IPS-18c (cell line): Measurements from ENCODE around the gene PCSK4.

ENCODE experiments used
- H3K4me3 ChIP-seq: 2 replicates; pipeline ENCODE4 v1.7.0; 2013; ENCODE audit warnings: low read depth, mild to moderate bottlenecking, low read length, moderate library complexity; ENCODE audit not compliant: insufficient read depth
- H3K9me3 ChIP-seq: one replicate; pipeline ENCODE4 v1.6.1; 2013; ENCODE audit warnings: mild to moderate bottlenecking, low read length, moderate library complexity; ENCODE audit not compliant: control insufficient read depth, insufficient read depth

PCSK4 gene

GRCh38 chr19:1495799-1496713 is 5.9 kb upstream of the PCSK4 start:
- Histone ChIP-seq H3K4me3 (no peak overlapping the region), H3K9me3 (peaks cover 4% of the 10 kb centered on the region)

DNA sequence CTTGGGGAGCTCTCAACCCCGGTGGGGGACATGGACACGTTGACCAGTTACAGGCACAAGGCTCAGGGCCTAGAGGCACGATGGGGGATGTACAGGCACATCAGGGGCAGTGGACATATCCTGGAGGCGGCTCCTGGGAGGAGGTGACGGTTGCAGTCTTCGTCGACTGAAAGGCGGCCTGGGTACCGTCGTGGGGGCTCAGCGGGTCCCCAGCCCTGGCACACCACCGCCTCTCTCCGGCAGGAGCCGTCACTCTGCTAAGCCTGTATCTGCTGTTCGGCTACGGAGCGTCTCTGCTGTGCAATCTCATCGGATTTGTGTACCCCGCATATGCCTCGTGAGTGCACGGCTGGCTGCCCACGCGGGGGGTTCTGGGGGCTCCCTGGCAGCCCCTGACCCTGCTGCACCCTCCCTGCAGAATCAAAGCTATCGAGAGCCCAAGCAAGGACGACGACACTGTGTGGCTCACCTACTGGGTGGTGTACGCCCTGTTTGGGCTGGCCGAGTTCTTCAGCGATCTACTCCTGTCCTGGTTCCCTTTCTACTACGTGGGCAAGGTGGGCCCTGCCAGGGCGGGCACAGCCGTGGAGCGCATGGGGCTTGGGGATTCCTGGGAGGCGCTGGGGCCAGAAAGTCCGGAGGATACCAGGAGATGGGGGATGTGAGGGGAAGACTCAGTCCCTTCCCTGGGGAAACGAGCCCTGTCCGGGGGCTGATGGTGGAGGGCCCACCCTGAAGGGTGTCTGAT is 5.1 kb upstream of the PCSK4 start:
- Histone ChIP-seq H3K9me3 (peaks cover 4% of the 10 kb centered on the region), H3K4me3 (no peak overlapping the region)

DNA sequence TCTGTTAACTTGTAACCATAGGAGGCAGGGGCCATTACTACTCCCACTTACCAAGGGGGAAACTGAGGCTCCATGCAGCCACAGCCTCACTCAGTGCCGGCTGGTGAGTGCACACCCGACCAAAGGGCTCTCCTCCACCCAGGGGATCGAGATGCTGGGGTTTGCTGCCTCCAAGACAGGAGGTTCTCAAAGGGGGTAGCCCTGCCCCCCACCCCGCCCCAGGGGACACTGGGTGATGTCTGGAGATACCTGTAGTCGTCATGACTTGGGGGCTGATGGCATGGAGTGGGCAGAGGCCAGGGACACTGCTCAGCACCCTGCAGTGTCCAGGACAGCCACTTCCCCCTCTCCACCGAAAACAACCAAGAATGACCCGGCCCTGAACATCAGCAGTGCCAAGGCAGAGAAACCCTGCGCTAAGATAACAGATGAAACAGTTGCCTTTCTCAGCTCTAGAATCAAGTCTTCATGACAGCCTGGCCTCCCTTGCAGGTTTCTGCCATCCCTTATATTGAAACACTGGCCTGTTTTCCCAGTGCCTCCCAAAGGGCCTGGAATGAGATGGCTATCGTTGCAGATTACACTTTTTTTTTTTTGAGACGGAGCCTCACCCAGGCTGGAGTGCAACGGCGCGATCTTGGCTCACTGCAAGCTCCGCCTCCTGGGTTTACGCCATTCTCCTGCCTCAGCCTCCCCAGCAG is 4.1 kb upstream of the PCSK4 start:
- no peaks in the 10 kb centered on the region for H3K9me3 ChIP-seq
- H3K4me3 ChIP-seq: no peak overlapping the region

GRCh38 chr19:1492474-1493006 is 2.4 kb upstream of the PCSK4 start:
- no peaks in the 10 kb centered on the region for H3K9me3 ChIP-seq
- no peak overlapping the region for H3K4me3 ChIP-seq

DNA sequence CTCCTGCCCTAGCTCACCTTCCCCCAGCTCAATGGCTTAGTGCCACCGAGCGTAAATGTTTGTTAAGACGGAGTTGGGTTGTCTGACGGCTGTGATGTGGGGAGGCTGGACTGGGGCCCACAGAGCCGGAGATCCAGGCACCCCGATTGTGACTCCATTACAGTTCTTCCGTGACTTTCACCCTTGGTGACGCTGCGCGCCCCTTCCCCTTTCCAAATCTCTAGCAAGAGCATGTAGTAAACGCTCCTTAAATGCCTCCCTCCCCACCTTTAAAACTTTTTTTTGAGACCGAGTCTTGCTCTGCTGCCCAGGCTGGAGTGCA is 1.7 kb upstream of the PCSK4 start:
- Histone ChIP-seq H3K4me3 (peak overlapping the region; percentile 81), H3K9me3 (no peaks in the 10 kb centered on the region)

- H3K9me3 ChIP-seq: no peaks in the 10 kb centered on the region
- peak within 1 kb of the TSS; percentile 85 for H3K4me3 ChIP-seq
Observed at GRCh38 chr19:1491114-1491848, 1.1 kb upstream of the PCSK4 start, which contains the start of gene REEP6. TSS of gene REEP6 (plus strand) at chr19:1491181. CDS start at chr19:1491270, 89 bp downstream.

DNA sequence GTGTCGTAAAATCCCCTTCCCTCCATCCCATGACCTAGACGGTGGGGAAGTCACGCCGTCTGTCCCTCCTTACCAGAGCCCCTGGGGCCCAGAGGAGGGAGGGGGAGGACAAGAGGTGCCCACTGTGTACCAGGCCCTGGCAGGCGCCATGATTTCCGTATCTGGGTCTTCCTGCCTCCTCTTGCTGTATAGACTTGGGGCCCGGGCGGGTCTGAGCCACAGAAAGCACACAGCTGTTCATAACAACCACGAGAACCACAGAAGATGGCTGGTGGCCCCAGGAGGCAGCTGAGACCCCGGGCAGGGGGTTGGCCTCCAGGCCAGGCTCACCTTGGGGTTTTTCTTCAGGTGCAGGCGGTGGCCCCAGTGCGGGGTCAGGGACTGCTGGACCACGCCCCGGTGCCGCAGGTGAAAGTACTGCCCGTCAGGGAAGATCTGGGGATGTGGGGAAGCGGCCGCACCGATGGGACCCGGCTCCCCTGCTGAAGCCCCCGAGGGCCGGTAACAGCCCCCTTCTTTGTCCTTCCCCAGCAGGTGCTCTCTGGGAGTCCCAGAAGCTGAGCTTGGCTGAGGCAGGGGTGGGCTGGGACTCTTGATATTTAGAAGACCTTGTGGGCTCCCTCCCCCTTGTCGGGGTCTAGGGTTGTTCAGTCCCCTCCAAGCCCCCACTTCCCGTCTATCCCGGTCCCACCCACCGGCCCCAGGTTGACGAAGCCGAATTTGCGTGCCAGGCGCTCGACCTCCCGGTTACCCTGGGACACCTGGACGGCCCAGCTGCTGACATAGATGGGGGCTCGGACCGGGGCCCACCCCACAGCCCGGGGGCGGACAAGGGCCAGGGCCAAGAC is 463 bp downstream of the PCSK4 start:
- peak overlapping the region; percentile 85 for H3K4me3 ChIP-seq
- no peaks in the 10 kb centered on the region for H3K9me3 ChIP-seq

- Histone ChIP-seq H3K4me3 (no peak overlapping the region), H3K9me3 (no peaks in the 10 kb centered on the region)
Observed at GRCh38 chr19:1488282-1488601, 1.9 kb downstream of the PCSK4 start.

DNA sequence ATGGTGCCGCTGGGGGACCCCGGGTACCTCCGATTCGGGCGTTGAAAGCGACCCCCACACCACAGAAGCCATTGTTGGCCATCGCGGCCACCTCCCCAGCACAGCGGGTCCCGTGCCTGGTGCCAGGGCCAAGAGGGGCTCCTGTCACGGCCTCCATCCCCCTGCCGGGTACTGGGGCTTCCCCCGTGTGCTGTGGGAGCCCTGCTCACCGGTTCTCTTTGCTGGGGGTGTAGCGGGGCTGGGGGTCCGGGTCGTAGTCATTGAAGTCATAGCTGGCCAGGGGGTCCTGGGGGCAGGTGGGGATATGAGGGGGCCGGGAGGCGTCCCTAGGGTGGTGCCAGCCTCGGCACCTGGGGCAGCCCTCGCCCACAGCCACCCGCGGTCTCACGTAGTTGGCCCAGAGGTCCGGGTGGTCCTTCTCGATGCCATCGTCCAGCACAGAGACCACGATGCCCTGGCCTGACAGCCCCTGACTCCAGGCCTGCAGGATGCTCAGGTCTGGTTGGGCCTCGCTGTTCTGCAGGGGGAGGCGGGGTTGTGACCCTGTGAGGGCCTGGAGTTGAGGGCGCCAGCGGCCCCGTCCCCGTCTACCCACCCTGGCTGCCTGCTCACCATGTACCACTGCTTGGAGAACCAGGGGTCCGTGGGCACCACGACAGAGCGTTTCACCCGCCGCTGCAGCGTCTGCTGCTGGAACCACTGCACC is 2.4 kb downstream of the PCSK4 start:
- no peak overlapping the region for H3K4me3 ChIP-seq
- H3K9me3 ChIP-seq: no peaks in the 10 kb centered on the region

DNA sequence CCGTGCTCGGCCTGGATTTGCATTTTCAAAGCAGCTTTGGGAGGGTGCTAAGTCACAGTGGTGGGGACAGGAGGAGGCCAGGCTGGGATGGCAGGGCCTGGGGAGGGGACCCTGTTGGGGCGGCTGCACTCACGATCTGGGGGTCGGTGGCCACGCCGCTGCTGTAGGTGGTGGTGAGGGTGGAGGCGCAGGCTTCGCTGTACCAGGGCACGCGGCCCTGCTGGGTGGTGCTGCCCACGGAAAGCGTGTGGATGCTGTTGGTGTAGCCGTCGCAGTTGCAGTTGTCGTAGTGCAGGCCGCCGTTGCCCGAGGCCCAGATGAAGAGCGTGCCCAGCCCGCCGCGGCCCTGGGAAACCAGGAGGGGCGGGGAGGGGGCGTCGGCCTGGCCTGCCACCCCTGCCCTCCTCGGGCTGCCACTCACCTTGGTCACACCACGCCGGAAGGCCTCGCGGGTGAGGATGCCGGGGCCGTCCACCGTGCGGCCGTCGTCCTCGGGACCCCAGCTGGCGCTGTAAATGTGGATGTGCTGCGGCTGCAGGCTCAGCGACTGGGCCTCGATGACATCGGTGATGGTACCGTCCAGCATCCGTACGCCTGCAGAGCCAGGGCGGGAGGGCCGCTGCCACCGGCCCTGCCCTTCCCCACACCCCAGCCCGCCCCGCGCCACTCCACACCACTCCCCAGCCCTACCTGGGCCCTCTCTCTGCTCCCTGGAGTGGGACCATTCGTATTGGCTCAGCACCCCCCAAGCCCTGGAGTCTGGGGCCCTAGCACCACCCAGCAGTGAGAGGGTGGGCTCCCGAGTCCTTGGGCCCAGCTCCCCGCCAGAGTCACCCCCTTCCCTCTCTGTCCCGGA is 3.2 kb downstream of the PCSK4 start:
- H3K4me3 ChIP-seq: no peak overlapping the region
- no peaks in the 10 kb centered on the region for H3K9me3 ChIP-seq

DNA sequence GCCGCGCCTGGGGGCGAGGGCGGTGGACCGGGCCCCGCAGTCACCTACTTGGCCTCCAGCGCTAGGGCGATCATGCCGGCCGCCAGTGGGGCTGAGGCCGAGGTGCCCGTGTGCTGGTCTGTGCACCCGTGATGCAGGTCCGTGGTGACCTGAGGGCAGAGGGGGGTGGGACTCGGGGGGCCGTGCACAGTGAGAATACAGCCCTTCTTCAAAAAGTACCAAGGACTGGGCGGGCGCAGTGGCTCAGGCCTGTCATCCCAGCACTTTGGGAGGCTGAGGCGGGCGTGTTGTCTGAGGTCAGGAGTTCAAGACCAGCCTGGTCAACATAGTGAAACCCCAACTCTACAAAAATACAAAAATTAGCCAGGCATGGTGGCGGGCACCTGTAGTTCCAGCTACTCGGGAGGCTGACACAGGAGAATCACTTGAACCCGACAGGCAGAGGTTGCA is 6.1 kb downstream of the PCSK4 start:
- no peaks in the 10 kb centered on the region for H3K9me3 ChIP-seq

GRCh38 chr19:1483131-1483978 is 6.8 kb downstream of the PCSK4 start:
- H3K9me3 ChIP-seq: no peaks in the 10 kb centered on the region
- no peak overlapping the region for H3K4me3 ChIP-seq

More for the DNA sequence above, 6.1 kb downstream of the PCSK4 start:
- no peak overlapping the region for H3K4me3 ChIP-seq

DNA sequence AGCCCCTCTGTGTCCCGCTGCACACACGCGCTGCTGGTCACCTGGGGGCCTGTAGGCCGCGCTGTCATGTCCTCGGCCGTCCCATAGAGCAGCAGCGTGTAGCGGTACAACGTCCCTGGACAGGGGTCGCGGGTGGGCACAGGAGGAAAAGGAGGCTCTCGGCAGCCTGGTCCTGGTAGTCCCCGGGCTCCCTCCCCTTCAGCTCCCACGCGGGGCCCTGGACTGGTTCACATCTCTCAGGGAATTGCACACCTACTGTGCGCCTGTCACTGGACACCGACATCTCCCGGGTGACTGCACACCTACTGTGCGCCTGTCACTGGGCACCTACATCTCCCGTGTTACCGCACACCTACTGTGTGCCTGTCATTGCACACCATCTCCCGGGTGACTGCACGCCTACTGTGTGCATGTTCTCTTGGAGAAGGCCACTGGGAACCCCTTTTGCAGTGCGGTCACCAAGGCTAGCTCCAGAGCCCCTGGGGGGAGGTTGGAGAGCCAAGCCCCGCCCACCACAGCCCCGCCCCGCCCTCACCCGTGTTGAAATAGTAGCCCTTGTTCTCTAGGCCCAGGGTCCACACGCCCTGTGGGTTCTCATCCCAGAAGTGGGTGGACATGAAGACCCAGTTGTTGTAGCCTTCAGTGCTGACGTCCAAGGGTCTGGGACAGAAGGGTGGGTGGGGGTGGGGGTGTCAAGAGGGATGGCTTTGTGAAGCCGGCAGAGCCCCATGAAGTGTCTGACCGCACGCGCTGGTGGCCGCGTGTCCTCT is 7.6 kb downstream of the PCSK4 start:
- Histone ChIP-seq H3K9me3 (no peaks in the 10 kb centered on the region), H3K4me3 (no peak overlapping the region)
